Activated CD4-positive, alpha-beta T cell treated with anti-CD3 and anti-CD28 coated beads, Interleukin-10, Interleukin-2, amounts not matched to agents 100 ng/mL and 50 ng/mL, durations not matched to agents 16 hours and 8 hours (primary cell): Measurements from ENCODE around the gene AP5B1.

Experiments
- DNase-seq: peaks from one replicate; pipeline ENCODE4 v3.0.0-alpha.2; 2020

AP5B1 gene

DNA sequence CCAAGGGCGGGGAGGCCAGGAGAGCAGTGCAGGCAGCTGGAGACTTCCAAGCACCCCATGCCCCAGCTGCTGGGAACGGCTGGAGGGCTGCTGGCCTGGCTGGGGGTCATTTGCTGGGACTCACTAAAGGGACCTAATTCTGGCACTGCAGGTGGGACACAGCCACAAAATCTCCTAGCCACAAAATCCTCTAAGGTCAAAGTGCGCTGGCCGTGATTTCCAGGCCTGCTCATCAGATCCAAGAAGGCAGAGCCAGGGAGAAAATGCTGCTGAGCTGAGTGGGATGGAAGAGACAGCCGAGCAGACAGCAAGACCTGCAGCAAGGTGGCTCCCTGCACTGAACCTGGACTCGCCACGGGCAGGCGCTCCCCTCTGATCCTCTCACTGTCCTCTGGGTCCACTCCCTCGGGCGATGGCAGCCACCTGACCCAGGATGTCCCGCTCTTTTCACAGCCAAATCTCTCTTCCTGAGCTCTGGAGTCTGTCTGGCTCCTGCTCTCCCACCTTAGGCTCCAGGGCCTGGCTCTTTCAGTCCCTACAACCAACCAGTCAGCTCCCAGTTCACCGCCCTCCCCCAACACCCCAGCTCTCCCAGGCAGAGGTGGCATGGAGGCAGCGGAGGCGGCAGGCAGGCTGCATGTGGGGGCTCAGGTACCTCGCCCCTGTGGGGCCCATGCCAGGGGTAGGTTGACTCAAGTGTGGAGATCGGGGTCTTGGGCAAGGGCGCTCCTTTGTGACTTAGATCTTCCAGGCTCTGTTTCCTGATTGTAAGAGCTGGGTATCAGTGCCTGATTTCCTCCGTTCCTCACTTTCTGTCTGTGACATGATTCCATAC lies 20.6 kb upstream of the AP5B1 start:
- DNase-seq: no peak

DNA sequence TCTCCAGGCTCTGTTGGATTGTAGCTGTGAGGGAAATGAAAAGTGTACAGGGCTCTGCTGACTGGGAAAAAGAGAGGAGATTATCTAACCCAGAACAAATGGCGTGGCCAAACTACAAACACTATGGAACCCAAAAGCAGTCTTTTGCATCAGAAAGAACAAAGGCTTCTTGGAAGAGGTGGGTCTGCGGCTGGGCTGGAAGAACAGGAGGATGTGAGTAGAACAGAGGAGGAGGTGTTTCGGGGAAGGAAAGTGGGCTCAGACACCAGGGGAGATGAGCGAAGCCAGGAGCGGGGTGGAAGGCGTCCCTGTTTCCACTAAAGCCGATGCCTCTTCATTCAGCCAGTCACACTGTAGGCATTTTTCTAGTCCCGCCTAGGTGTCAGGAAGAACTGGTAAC lies 18.1 kb upstream of the AP5B1 start:
- DNase-seq: no peak

DNA sequence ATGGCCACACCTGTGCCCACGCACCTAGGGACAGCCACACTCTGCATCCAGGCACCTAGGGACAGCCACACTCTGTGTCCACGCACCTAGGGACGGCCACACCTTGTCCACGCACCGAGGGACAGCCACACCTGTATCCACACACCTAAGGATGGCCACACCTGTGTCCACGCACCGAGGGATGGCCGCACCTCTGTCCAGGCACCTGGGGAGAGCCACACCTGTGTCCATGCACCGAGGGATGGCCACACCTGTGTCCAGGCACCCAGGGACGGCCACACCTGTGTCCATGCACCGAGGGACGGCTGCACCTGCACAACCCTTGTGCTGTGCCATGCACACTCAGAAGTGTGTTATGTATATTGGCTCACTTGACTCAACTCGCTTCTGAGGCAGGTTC lies 16.9 kb upstream of the AP5B1 start:
- DNase-seq: no peak

DNA sequence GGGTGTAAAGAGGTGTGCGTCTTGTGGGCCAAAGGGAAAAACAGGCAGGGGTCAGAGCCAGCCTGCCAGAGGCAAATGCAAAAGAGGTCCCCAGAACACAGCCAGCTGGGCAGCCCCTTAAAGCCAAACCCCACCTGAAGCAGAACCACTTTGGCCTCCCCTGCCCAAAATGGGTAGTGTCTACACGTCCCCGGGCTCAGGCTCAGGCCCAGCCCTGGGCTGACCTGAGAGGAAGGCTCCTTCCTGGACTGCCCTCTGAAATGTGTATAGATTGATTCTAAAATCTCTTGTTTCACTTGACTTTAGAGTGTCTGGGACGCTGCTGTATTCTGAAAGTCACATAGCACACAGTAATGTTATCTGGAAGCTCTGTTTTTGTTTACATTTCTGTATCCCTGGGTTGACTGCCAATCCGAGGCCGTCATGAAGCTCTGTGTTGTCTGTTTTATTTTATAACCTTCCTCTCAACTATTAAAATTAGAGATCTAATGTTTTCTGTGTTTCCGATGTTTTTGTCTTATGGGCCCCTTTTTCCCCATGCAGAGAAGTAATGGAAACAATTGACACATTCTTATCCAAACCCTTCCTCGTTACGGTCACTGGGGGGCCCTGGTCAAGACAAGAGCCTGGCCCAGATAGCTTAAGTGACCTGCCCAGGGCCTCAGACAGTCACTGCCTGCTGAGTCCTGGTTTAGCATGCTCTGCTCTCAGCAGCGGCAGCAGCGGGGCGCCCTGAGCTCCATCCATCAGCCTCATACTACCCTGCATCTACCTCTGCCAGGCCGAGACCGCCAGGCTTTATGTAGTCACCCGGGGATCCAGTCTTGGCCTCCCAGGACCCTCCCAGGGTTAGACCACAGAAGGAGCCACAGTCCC lies 16.2 kb upstream of the AP5B1 start:
- no peak for DNase-seq

DNA sequence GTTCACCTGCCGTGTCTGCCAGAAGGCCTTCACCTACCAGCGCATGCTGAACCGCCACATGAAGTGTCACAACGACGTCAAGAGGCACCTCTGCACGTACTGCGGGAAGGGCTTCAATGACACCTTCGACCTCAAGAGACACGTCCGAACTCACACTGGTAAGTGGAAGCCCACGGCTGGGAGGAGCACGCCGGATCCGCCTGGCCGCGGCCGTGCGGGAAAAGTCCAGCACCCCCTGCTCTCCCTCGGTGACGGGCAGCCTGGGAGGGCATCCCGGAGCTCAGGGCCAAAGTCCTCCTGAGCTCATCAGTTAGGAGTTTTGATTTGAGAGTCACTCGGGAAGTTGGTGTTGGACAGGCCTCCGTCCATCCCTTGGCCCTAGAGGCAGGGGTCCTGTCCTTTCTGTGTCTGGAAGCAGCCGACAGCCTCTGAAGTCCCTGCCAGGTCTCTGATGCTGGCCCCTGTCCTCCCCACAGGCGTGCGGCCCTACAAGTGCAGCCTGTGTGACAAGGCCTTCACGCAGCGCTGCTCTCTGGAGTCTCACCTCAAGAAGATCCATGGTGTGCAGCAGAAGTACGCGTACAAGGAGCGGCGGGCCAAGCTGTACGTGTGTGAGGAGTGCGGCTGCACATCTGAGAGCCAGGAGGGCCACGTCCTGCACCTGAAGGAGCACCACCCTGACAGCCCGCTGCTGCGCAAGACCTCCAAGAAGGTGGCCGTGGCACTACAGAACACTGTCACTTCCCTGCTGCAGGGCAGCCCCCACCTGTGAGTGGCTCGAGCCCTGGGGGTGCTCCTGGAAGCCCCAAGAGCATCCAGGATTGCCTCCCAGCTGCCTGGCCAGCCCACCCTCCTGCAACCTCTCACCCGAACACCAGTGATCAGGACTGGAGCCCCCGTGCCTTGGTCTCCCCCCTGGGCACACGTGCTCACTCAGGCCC lies 14.1 kb upstream of the AP5B1 start:
- DNase-seq: no peak

DNA sequence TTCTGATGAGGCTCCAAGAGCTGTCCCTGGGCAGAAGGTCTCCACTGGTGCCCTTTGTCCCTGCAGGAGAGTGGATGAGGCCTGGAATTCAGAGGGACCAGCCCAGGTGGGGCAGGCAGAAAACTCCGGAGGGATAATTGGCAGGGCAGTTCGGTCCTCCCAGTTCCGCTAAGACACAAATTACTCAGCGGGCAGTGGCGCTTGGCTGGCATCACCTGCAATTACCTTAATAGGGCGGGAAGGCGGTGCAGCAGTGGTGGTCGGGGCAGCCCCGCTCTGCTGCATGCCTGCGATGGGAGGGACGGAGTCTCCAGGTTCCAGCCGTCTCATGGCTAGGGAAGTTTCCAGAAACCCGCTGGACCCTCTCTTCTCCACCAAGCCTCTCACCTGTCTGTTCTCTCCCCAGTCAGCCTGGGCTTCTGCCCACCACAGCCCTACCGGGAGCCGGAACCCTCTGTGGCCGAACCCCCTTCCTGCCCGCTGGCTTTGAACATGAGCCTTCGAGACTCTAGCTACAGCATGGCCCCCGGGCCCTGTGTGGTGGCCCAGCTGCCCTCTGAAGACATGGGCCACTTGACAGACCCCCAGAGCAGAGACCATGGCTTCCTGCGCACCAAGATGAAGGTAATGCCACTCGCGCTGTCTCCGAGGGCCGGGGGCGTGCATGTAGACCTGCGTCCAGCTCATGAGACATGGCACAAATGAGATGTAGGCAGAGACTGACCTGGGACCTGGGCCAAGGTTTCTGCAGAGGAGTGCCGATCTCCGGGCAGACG lies 13.0 kb upstream of the AP5B1 start:
- no peak for DNase-seq

DNA sequence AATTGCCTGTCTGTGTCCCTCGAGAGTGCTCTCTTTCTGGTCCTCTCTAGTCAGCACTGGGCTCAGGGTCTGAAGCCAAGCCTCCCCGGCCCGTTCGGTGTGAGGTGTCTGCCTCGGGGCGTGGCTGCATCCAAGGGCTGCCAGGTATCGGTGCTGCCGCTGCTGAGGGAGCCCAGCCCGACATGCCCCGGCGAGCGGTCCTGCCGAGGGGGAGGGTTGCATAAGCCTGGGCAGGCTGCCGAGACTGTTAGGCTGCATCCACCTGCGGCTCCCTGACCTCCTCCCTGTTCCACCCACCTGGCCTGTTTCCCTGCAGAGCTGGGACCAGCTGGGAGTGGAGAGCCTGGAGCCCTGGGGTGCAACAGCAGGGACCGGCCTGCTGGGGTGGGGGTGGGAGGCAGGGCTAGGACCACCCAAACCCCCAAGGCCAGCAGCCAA lies 12.4 kb upstream of the AP5B1 start:
- DNase-seq: no peak

DNA sequence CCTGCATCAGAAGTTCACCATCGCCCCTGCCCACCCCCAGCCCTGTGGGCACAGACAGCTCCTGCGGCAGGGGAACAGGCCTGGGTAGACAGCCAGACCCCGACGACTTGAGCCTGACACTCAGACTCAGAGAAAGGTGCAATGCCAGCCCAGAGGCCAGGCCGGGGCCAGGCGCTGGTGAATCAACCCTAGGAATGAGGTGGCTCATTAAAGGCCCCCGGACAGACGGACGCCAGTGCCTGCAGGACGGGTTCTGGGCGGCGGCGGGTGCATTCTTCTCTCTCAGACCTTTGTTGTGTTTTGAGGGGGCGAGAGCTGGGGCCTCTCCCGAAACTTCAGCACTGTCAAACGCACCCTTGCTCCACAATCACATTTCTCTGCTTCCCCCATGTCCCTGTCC lies 11.7 kb upstream of the AP5B1 start:
- no peak for DNase-seq

DNA sequence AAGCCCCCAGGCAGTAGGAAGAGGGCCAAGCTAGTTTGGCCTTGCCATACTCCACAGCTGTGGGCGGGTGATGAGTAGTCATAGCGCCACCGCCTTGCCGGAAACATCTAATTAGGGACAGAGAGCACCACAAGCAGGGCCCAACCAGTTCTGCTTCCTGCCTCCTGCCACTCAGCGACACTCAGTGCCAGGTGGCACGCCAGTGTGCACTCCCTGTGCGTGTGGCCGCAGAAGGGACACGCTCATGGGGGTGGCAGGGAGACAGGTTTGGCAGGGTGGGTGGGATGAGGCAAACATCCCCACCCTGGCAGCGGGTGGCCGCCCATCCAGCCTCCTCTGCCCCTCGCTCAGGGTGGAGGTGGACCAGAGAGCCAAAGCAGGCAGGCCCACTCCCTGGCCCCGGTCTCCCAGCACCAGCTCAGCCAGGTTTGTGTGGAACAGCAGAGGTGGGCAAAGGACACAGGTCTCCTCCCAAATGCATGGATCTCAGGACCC lies 11.0 kb upstream of the AP5B1 start:
- DNase-seq: no peak

DNA sequence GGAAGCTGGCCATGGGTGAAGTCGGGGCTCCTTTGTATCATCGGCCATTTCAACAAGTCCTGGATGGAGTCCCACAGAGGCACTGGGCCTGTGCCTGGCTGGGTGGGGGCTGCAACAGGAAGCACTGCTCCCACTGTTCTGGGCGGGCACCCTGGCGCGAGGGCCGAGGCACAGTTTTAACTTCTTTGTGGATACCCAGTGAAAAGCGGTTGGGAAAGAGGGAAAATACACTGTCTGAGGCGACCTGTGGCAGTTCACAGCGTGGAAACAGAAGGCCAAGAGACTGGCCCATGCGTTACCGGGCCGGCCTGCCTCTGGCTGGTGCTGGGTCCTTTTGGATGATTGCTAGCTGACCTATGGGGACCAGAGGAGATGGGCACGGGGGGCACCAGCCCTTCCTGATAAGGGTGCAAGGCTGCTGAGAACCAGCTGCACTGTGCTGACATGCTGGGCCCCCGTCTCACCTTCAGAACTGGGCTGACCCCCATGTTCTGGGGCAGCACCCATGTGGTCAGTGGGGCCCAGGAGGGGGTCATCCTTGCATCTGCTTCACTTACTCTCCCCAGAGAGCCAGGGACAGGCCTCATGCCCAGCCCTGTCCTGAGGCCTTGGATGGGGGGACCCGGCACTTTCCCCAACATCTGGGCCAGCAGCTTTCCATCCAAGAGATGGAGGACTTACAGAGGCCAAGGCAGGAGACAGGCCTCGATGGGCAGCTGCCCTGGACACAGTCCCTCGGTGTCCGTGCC lies 10.3 kb upstream of the AP5B1 start:
- no peak for DNase-seq

DNA sequence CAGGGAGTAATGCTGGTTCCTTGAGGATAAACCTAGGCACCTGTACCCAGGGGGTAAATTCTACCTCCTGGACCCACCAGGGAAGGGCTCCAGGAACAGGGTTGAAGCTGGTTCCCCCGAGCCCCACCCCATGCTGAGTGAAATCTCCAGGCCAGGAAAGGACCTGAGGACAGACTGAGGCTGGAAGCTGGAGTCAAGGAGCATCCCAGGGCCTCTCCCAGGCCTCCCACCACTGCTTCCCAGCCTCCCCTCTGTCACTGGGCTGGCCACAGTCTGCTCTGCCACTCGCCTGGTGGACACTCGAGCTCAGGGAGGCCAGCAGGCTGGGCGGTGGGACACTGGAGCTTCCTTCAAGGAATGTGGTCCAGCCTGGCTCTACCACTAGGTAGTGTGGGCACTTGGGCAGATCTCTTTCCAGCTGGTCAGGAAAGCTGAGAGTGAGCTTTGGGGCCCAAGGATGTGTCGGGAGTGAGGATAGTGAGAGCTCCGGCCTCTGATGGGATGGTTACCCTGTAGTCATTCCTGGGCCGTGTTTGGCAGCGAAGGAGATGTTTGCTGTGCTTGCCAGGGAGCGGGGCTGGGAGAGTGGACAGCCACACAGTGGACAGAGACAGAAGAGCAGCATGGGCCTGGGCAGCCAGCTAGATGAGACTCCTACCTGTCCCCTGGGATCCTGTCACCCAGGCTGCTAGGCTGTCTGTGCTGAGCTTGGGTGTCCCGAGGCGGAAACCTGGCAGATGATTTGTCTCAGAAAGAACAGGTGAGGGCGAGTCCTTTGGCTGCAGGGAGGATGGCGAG lies 9.5 kb upstream of the AP5B1 start:
- DNase-seq: no peak

DNA sequence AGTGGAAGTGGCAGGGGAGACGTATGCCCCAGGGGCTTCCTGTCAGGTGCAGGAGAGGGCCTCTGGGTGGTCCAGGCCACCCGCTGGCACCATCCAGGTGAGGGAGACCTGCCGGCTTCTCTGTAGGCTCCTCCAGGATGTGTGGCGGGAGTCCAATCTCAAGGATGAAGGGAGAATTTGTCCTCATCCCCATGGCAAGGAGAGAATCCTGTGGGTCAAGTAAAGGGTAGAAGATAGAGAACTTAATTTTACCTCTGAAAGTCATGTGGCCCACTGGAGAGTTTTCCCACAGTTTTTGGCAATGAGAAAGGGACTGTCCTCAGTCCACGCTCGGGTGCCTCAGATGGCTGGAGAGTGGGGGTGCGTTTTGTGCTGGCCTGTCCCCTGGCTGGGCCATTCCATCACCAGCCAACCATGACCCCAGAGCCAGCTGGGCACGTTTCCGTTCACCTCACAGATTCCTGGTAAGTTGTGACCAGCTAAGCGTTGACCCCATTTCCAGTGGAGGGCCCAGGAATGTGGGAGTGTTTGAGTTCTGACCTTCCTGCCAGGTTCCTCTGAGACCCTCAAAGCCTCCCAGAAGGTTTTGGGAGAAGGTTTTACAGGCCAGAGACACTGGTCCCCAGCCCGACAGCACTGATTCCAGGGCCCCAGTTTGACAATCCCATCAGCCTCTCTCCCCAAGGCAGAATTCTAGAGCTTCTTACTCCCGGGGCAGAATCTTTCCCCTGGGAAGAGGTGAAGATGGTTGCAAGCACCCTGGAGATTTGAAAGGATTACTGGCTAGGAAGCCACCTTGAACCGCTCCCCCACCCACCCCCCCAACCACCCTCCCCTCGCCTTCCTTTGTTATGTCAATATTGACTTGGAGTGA lies 8.7 kb upstream of the AP5B1 start:
- no peak for DNase-seq

DNA sequence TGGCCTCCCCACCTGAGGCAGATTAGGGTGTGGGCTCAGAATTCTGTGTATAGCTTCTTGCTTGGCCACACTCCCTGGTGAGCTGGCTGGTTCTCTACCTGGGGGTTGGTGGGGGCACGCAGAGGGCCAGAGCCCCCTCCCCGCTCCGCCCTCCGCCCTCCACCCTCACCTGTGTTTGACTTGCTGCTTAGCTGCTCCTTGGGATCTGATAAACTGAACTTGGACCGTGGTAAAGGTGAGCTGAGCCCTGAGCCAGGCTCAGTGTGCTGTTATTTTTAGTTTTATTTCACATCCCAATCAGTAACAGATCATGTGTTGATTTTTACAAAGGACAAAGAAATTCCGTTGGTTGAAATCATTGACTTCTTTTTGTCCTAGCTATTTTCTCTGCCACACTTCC lies 8.0 kb upstream of the AP5B1 start:
- no peak for DNase-seq

DNA sequence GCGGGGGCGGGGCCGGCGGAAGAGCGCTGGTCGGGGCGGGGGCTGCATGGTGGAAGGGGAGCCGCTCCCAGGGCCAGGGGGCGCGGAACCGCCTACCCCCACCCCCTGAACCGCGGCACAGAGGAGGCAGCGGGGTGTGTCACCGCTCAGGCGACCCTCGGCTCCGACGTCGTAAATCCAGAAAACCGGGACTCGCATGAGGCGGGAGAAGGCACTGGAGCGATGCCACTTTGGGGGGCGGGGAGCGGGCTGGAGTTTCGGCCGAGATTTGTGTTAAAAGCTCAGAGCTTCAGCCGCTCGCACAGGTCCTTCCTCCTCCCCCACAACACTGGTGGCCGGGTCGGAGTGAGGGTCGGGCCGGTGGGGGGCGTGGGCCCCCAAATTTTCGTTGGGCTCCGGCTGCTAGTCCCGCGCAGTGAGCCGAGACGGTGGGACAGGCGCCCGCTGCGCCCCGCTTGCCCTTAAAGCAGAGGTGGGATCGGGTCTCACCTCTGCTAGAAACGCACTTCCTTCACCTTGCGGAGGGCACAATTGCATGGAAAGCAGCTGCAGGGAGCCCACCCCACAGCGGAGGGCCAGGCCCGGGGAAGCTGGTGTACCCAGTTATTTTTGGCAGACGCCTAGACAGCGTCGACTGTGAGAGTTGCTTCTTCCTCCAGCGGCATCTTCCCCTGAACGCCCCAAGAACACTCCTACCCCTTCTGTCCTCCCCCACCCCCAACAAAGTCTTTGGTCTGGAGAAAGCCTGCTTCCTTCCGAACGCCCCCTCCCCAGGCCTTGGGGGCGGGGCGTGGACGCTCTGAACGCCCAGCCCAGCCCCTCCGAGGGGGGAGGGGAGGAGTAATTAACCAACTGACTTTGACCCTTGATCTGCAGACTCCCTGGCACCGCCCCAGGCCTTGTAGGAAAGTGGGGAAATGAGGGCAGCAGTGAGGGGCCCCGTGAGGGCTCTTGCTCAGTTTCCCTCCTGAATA lies 7.2 kb upstream of the AP5B1 start:
- DNase-seq: no peak

DNA sequence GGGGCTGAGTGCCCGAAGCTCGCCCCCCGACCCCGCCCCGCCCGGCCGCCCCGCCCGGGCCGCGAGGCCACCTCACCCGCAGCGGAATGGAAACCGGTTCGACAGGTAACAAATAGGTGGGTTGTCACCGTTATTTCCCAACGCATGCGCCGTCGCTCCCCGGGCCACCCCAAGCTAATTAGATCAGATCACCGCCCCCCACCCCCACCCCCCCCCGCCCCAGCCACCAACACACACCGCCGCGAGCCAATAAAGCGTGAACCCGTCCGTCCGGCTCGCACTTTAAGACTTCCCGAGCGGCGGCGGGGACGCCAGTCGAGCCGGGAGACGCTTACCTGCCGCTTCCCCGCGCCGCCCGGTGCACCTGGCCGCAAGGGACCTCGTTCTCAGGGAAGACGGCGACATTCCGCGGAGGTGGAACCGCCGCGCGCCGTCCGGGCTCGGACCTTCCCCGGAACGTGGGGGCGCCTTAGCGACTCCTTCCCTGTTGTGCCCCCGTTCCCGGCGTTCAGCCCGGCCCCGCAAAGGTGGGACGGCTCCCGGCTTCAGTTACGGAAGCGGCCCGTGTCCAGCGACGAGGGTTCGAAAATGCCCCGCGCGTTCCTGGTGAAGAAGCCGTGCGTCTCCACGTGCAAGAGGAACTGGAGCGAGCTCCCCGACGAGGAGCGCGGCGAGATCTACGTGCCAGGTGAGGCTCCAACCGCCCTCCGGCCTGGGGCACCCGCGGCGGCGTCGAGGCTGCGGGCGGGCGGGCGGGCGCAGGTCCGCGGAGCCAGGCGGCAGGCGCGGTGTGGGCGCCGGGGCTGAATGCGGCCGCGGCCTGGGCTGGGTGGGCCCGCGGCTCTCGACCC lies 6.2 kb upstream of the AP5B1 start, which contains the start of gene OVOL1:
OVOL1 (plus strand) TSS at position 278 of the 851 bp plus-strand sequence; CDS start at position 589, 311 bp downstream.
- DNase-seq: no peak

DNA sequence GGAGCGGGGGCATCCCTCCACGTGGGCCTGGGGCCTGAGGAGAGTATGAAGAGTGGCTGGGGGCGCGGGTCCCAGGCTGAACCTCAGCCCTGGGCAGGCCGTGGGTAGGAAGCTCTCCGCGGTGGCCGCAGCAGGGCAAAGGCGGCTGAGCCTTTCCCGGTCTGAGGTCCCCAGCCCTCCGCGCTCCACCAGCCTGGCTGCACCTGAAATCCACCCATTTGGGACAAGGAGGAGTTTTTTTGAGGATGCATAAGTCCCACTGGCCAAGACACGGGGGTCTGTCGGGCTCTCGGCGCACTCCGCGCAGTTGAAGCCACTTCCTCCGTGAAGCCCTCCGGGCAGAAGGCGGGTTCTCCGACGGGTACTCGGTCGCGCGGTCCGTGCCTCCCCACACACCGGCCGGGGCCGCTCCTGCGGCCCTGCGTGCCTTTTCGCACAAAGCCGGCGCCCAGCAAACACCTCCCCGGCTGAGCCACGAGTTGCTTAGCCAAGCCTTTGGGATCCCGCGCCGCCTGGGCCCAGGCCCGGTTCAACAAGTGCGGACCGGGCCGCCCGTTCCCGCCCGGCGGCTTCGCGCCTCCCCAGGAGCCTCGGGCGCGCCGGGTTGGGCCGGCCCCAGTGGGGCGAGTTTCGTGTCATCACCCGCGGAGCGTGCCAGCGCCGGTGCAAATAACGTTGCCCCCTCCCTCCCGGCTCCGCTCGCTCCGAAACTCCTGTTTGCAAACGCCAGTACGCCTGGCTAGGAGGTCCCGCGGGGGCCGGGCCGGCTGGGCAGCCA lies 5.4 kb upstream of the AP5B1 start:
- no peak for DNase-seq
